ENCODE data around the gene SRBD1.

GRCh38 chr2:45627911-45628310 is 16.8 kb upstream of the SRBD1 start:
- TF ChIP-seq EZH2 (IDR thresholded peaks at IDR 0.05; ENCODE audit: insufficient read depth, poor library complexity, severe bottlenecking) (no peak), EZH2phosphoT487 (IDR thresholded peaks at IDR 0.05; ENCODE audit: insufficient read depth, low read depth) (no peak)
